Body of pancreas (tissue), 4 donors: ENCODE measurements around the gene TCAP.

ENCODE experiments used
- CTCF ChIP-seq, 7 experiments: fragments of 450-650 bp in 4 of 7; fragments of 200-600 bp in 3 of 7; sonication (generic) in 3 of 7; IDR thresholded peaks; one replicate each; pipeline ENCODE4 v1.5.1; 2016 to 2019; ENCODE audit warnings: antibody characterized with exemption in 7 of 7
- POLR2A ChIP-seq, 3 donors: fragments of 450-650 bp; IDR thresholded peaks; one replicate each; pipeline ENCODE4 v1.6.1; 2016; ENCODE audit warnings: antibody characterized with exemption in 3 of 3, mild to moderate bottlenecking in 2 of 3

- TF ChIP-seq CTCF (IDR thresholded peaks at IDR 0.05), result no peak
- TF ChIP-seq POLR2A (IDR thresholded peaks at IDR 0.05), result no peak
These were observed 38.0 kb downstream of the TCAP start for GRCh38 chr17:39702901-39703893.
